ENCODE data around the gene BANF2. TPM values are rescaled to one million over a fixed set of nuclear protein-coding genes. Genes with fewer than 3 reads are reported as not detected.

Gene BANF2
- total RNA-seq, 1 donor from 2014 or later, result not detected

DNA sequence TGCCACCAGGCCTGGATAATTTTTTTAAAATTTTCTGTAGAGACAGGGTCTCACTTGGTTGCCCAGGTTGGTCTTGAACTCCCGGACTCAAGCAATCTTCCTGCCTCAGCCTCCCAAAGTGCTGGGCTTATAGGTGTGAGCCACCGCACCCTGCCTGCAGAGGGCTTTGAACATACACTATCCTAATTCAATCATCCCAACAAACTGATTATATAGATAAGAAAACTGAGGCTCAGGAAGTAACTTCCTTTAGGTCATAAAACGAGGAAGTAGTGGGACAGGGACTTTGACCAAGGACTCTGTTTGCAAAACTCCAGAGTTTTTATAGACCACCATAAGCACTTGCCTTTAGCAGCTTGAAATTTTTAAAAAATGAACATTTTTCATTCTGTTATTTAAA is 5.0 kb upstream of the BANF2 start:
- TF ChIP-seq, protein P1, sequence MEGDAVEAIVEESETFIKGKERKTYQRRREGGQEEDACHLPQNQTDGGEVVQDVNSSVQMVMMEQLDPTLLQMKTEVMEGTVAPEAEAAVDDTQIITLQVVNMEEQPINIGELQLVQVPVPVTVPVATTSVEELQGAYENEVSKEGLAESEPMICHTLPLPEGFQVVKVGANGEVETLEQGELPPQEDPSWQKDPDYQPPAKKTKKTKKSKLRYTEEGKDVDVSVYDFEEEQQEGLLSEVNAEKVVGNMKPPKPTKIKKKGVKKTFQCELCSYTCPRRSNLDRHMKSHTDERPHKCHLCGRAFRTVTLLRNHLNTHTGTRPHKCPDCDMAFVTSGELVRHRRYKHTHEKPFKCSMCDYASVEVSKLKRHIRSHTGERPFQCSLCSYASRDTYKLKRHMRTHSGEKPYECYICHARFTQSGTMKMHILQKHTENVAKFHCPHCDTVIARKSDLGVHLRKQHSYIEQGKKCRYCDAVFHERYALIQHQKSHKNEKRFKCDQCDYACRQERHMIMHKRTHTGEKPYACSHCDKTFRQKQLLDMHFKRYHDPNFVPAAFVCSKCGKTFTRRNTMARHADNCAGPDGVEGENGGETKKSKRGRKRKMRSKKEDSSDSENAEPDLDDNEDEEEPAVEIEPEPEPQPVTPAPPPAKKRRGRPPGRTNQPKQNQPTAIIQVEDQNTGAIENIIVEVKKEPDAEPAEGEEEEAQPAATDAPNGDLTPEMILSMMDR (conservative IDR thresholded peaks at IDR 0.05), result no peak
- H3K4me3 Mint-ChIP-seq, result no peak overlapping the region
- H3K27ac Mint-ChIP-seq, result no peak overlapping the region
- no peaks in the 10 kb centered on the region for H3K36me3 Mint-ChIP-seq
- no peak for DNase-seq (ENCODE audit: extremely low spot score, unreplicated experiment)
- peaks cover 5% of the 10 kb centered on the region for H3K9me3 Mint-ChIP-seq
- H3K4me1 Mint-ChIP-seq (ENCODE audit: unreplicated experiment), result peaks cover 3% of the 10 kb centered on the region
- no peaks in the 10 kb centered on the region for H3K27me3 Mint-ChIP-seq

DNA sequence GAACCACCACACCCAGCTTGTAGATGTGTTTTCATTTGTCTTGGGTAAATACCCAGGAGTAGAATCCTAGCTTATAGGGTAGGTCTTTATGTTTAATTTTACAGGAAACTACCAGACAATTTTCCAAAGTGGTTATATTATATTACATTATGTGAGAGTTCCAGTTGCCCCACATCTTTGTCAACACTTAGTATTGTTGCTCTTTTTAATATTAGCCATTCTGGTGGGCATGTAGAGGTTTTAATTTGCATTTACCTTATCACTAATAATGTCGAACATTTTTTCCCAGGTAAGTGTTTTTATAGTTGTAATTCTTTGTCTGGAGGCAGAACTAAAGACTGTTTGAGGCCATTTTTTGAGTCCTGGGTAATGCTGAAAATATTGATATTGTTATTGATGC is 3.5 kb upstream of the BANF2 start:
- no peak for DNase-seq (ENCODE audit: extremely low spot score, unreplicated experiment)
- Mint-ChIP-seq H3K9me3 (peaks cover 5% of the 10 kb centered on the region), H3K4me3 (no peak overlapping the region), H3K27ac (no peak overlapping the region), H3K36me3 (no peaks in the 10 kb centered on the region), H3K4me1 (ENCODE audit: unreplicated experiment) (peaks cover 3% of the 10 kb centered on the region), H3K27me3 (no peaks in the 10 kb centered on the region)
- TF ChIP-seq, protein P1 (conservative IDR thresholded peaks at IDR 0.05), result no peak

DNA sequence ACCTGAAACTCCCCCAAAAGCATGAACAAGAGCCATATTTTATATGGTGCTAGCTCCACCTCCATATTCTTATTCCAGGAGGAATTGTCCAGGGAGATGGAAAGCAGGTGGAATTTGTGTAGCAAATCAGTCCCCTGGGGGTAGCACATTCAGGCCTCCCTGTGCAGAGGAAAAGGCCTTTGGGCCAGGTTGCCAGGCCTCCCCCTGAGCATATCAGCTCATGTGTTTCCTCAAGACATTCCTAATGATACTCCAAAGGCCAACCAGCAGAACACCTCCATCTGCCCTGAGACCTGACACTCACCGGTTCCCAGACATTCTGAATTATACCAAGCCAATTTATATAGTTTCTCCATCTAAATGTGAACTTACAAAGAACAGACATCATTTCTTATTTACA is 2.6 kb upstream of the BANF2 start:
- Mint-ChIP-seq H3K9me3 (peaks cover 5% of the 10 kb centered on the region), H3K36me3 (no peaks in the 10 kb centered on the region), H3K27me3 (no peaks in the 10 kb centered on the region)

DNA sequence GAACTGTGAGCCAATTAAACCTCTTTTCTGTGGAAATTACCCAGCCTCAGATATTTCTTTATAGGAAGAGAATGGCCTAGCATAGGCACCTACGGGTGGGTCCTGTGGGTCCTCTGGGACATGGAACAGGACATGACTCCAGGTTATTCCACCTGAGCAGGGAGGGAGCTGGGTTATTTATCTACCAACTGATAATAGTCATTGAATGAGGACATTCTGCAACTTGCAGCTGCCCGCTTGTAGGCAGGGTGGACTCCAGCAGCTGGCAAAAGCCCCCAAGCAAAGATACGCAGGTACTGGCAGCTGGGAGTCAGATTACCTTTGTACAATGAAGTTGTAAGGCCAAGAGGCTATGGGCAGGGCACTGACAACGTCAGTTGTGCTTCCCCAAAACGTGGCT is 1.4 kb upstream of the BANF2 start:
- no peak for DNase-seq (ENCODE audit: extremely low spot score, unreplicated experiment)
- Mint-ChIP-seq H3K27me3 (no peaks in the 10 kb centered on the region), H3K4me1 (ENCODE audit: unreplicated experiment) (no peaks in the 10 kb centered on the region), H3K9me3 (peaks cover 5% of the 10 kb centered on the region), H3K27ac (no peak overlapping the region), H3K36me3 (no peaks in the 10 kb centered on the region), H3K4me3 (no peak overlapping the region)
- TF ChIP-seq, protein P1 (conservative IDR thresholded peaks at IDR 0.05), result no peak

More for the DNA sequence above, 2.6 kb upstream of the BANF2 start:
- no peak overlapping the region for H3K27ac Mint-ChIP-seq
- peaks cover 1% of the 10 kb centered on the region for H3K4me1 Mint-ChIP-seq (ENCODE audit: unreplicated experiment)
- no peak overlapping the region for H3K4me3 Mint-ChIP-seq
- TF ChIP-seq, protein P1 (conservative IDR thresholded peaks at IDR 0.05), result no peak
- DNase-seq (ENCODE audit: extremely low spot score, unreplicated experiment), result no peak

DNA sequence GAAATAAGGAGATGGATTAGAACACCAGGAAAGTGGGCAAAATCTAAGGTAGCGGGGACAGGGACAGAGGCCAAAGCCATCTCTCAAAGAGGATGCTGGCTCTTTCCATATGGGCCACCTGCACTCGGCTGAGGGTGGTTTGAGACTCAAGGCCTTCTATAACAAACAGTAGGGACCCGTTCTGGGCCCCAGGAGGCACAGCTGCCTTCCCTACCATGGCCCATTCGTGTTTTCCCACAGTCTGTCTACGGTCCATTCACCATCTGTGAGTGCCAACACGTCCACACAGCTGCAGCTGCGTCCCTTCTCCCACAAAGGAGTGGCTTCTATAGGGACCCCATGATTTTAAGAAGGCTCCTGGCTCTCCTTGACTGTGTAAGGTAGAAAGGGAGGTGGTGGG is 871 bp downstream of the BANF2 start:
- H3K27me3 Mint-ChIP-seq, result no peaks in the 10 kb centered on the region
- no peak overlapping the region for H3K27ac Mint-ChIP-seq
- no peaks in the 10 kb centered on the region for H3K4me1 Mint-ChIP-seq (ENCODE audit: unreplicated experiment)
- TF ChIP-seq, protein P1 (conservative IDR thresholded peaks at IDR 0.05), result no peak
- H3K9me3 Mint-ChIP-seq, result peaks cover 5% of the 10 kb centered on the region
- no peak overlapping the region for H3K4me3 Mint-ChIP-seq
- H3K36me3 Mint-ChIP-seq, result no peaks in the 10 kb centered on the region
- DNase-seq (ENCODE audit: extremely low spot score, unreplicated experiment), result no peak

DNA sequence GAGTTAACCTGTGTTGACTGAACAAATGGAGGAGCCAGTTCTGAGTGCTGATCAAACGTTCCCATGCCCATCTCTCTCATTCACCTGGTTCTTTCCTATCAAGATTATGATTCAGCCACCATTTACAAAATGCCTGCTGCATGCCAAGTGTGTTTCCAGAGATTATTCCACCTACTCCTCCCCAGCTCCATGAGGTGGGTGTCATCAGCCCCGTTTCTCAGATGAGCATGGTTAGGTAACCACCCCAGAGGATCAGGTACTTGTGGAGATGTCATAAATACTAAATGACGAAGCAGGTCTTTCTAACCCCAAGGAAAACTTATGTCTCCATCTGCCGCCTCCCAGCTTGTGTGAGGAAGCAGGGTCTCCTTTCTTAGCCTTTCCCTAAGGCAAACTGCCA is 2.1 kb downstream of the BANF2 start:
- DNase-seq (ENCODE audit: extremely low spot score, unreplicated experiment), result no peak
- no peaks in the 10 kb centered on the region for H3K27me3 Mint-ChIP-seq
- TF ChIP-seq, protein P1 (conservative IDR thresholded peaks at IDR 0.05), result no peak
- no peaks in the 10 kb centered on the region for H3K4me1 Mint-ChIP-seq (ENCODE audit: unreplicated experiment)
- H3K27ac Mint-ChIP-seq, result no peak overlapping the region
- H3K9me3 Mint-ChIP-seq, result peaks cover under 1% of the 10 kb centered on the region
- H3K36me3 Mint-ChIP-seq, result no peaks in the 10 kb centered on the region
- no peak overlapping the region for H3K4me3 Mint-ChIP-seq

Data from type B pancreatic cell (in vitro differentiated cells).